ENCODE measurements around the gene HAL. TPM values are rescaled to one million over a fixed set of nuclear protein-coding genes. Genes with fewer than 3 reads are reported as not detected.

HAL gene
- total and polyA plus RNA-seq, 10 of the 15 experiments (the other 5 are each of a cell fraction or from before 2014, with no cell fraction given), result 0.04 to 0.45 (median 0.13) TPM; not detected in 1

GRCh38 chr12:95942524-95943329, 53.4 kb downstream of the HAL start, which contains the start of gene CCDC38 (continued):
- peak; percentile 88 for TF ChIP-seq GABPA (IDR thresholded peaks at IDR 0.05; ENCODE audit: low read depth)
- TF ChIP-seq NFIC (IDR thresholded peaks at IDR 0.05; ENCODE audit: low read depth, low read length), result no peak
- no peak for TF ChIP-seq BACH1 (IDR thresholded peaks at IDR 0.05; ENCODE audit: borderline replicate concordance)
- TF ChIP-seq CUX1 (IDR thresholded peaks at IDR 0.05; ENCODE audit: insufficient replicate concordance, low read depth, low read length), result no peak
- TF ChIP-seq CBX5 (IDR thresholded peaks at IDR 0.05; ENCODE audit: low read depth), result no peak
- no peak for TF ChIP-seq HDAC2 (IDR thresholded peaks at IDR 0.05)
- no peak for TF ChIP-seq NKRF (conservative IDR thresholded peaks at IDR 0.05)
- 0 out of 2 replicates have a peak, but pooled peaks have one; percentile 4 for TF ChIP-seq TCF12 (IDR thresholded peaks at IDR 0.05; ENCODE audit: low read depth, low read length)
- TF ChIP-seq SUPT20H (IDR thresholded peaks at IDR 0.05; ENCODE audit: borderline replicate concordance, control insufficient read depth, low read depth, low read length), result no peak
- no peak for TF ChIP-seq SUZ12 (IDR thresholded peaks at IDR 0.05; ENCODE audit: unreplicated experiment)
- no peak for TF ChIP-seq FOXM1 (IDR thresholded peaks at IDR 0.05; ENCODE audit: low read depth, low read length)
- TF ChIP-seq ZNF207 (IDR thresholded peaks at IDR 0.05; ENCODE audit: borderline replicate concordance), result no peak
- no peak for TF ChIP-seq EED (IDR thresholded peaks at IDR 0.05; ENCODE audit: low read depth)
- TF ChIP-seq POLR2AphosphoS5 (IDR thresholded peaks at IDR 0.05; ENCODE audit: low read length), result no peak
- no peak for TF ChIP-seq RBBP5 (conservative IDR thresholded peaks at IDR 0.05)
- TF ChIP-seq ZNF24 (IDR thresholded peaks at IDR 0.05), result no peak
- no peak for TF ChIP-seq RFX5 (IDR thresholded peaks at IDR 0.05; ENCODE audit: low read depth, low read length)
- TF ChIP-seq CEBPZ (IDR thresholded peaks at IDR 0.05; ENCODE audit: low read depth, low read length), result no peak
- no peak for TF ChIP-seq RB1 (IDR thresholded peaks at IDR 0.05; ENCODE audit: borderline replicate concordance)

All from GM12878 (cell line).